IMR-90 (cell line): ENCODE results near the gene PROSER2. TPM values are rescaled to one million over a fixed set of nuclear protein-coding genes. Genes with fewer than 3 reads are reported as not detected.
A peak's percentile ranks its signal among the peaks of the same experiment; 100 is the strongest.

Experiments used
- ATAC-seq: fragments of 200-7000 bp; cut with Tn5 transposase; 2 replicates; pipeline ENCODE4 v1.9.1; 2020; ENCODE audit warnings: low read depth, mild to moderate bottlenecking, moderate library complexity
- BruUV-seq: library from RNA; stranded (reverse); fragments of 400-500 nt; replicated peaks from 2 replicates; lab custom pipeline; 2021; lab: Mats Ljungman, UMichigan
- CTCF ChIA-PET: fragments of 300-600 bp; formaldehyde crosslinking; extraction: SDS; loops from one replicate; lab custom pipeline; 2021; ENCODE audit warnings: antibody characterized with exemption; lab: Yijun Ruan, JAX
- POLR2A ChIA-PET: fragments of 300-600 bp; sonication (Branson Sonifier 250); formaldehyde crosslinking; loops from one replicate; lab custom pipeline; 2022; ENCODE audit warnings: antibody characterized with exemption; ENCODE audit not compliant: unreplicated experiment; lab: Charles Lee
- DNase-seq: peaks from one replicate; pipeline ENCODE4 v3.0.0; 2013
- H2AFZ ChIP-seq: replicated peaks from 2 replicates; pipeline ENCODE3; 2013; ENCODE audit warnings: low read length, mild to moderate bottlenecking; ENCODE audit not compliant: poor library complexity
- H2AK5ac ChIP-seq: 2 replicates; pipeline ENCODE4 v1.6.1; 2013; ENCODE audit warnings: low read depth, low read length, inconsistent platforms
- H2AK9ac ChIP-seq: replicated peaks from 2 replicates; pipeline ENCODE3; 2013; ENCODE audit warnings: mild to moderate bottlenecking, low read depth, low read length, moderate library complexity; ENCODE audit not compliant: poor library complexity
- H2BK120ac ChIP-seq: 2 replicates; pipeline ENCODE4 v1.6.1; 2013; ENCODE audit warnings: low read depth, low read length, inconsistent platforms
- H2BK15ac ChIP-seq: 3 replicates; pipeline ENCODE4 v1.6.1; 2013; ENCODE audit warnings: low read depth, low read length, inconsistent platforms
- H2BK20ac ChIP-seq: 2 replicates; pipeline ENCODE4 v1.6.1; 2013; ENCODE audit warnings: low read depth, mild to moderate bottlenecking, inconsistent platforms, low read length, moderate library complexity
- H2BK5ac ChIP-seq: 2 replicates; pipeline ENCODE4 v1.6.1; 2013; ENCODE audit warnings: mild to moderate bottlenecking, low read depth, low read length, inconsistent platforms; ENCODE audit not compliant: poor library complexity, severe bottlenecking
- H3K14ac ChIP-seq: replicated peaks from 2 replicates; pipeline ENCODE4 v1.6.1; 2013; ENCODE audit warnings: low read depth, low read length, inconsistent platforms
- H3K18ac ChIP-seq: 2 replicates; pipeline ENCODE4 v1.6.1; 2013; ENCODE audit warnings: low read depth, low read length, control low read depth
- H3K23ac ChIP-seq: 2 replicates; pipeline ENCODE4 v1.6.1; 2013; ENCODE audit warnings: low read depth, low read length, inconsistent platforms
- H3K27ac ChIP-seq: 2 replicates; pipeline ENCODE4 v1.5.1; 2013; ENCODE audit warnings: mild to moderate bottlenecking, control low read depth, low read length; ENCODE audit not compliant: insufficient read depth
- H3K27me3 ChIP-seq: 2 replicates; pipeline ENCODE4 v1.6.1; 2013; ENCODE audit warnings: low read length; ENCODE audit not compliant: control insufficient read depth, insufficient read depth
- H3K36me3 ChIP-seq: 2 replicates; pipeline ENCODE4 v1.6.1; 2013; ENCODE audit warnings: low read length, mixed read lengths; ENCODE audit not compliant: control insufficient read depth, insufficient read depth
- H3K4ac ChIP-seq: 2 replicates; pipeline ENCODE4 v1.6.1; 2013; ENCODE audit warnings: low read depth, low read length, inconsistent platforms
- H3K4me1 ChIP-seq: 2 replicates; pipeline ENCODE4 v1.6.1; 2013; ENCODE audit warnings: low read length, mixed read lengths; ENCODE audit not compliant: control insufficient read depth, insufficient read depth
- H3K4me2 ChIP-seq: 2 replicates; pipeline ENCODE4 v1.6.1; 2013; ENCODE audit warnings: low read depth, mild to moderate bottlenecking, control low read depth, low read length, moderate library complexity
- H3K4me3 ChIP-seq: 2 replicates; pipeline ENCODE4 v1.5.1; 2013; ENCODE audit warnings: low read depth, mild to moderate bottlenecking, control low read depth, low read length, moderate library complexity; ENCODE audit not compliant: insufficient read depth
- H3K56ac ChIP-seq: 2 replicates; pipeline ENCODE4 v1.6.1; 2013; ENCODE audit warnings: low read length, inconsistent platforms; ENCODE audit not compliant: insufficient read depth; ENCODE audit errors: extremely low read depth
- H3K79me1 ChIP-seq, 2 experiments: 2 replicates each; pipeline ENCODE4 v1.6.1; 2013; ENCODE audit warnings: low read length in 2 of 2, inconsistent platforms in 1 of 2, low read depth in 1 of 2
- H3K9ac ChIP-seq: 2 replicates; pipeline ENCODE4 v1.6.1; 2013; ENCODE audit warnings: low read depth, low read length, control low read depth
- H3K9me1 ChIP-seq: 2 replicates; pipeline ENCODE4 v1.6.1; 2013; ENCODE audit warnings: low read length, inconsistent platforms; ENCODE audit not compliant: insufficient read depth
- H3K9me3 ChIP-seq: 2 replicates; pipeline ENCODE4 v1.6.1; 2013; ENCODE audit warnings: low read length; ENCODE audit not compliant: control insufficient read depth, insufficient read depth
- H4K20me1 ChIP-seq: 2 replicates; pipeline ENCODE4 v1.6.1; 2013; ENCODE audit warnings: low read length, inconsistent platforms; ENCODE audit not compliant: insufficient read depth
- H4K5ac ChIP-seq: 2 replicates; pipeline ENCODE4 v1.6.1; 2013; ENCODE audit warnings: mild to moderate bottlenecking, low read depth, low read length, control low read depth
- H4K8ac ChIP-seq, 2 experiments: 2 replicates each; pipeline ENCODE4 v1.6.1; 2013; ENCODE audit warnings: low read depth in 2 of 2, low read length in 2 of 2, control low read depth in 1 of 2, inconsistent platforms in 1 of 2
- H4K91ac ChIP-seq: 2 replicates; pipeline ENCODE4 v1.6.1; 2013; ENCODE audit warnings: low read depth, low read length, inconsistent platforms; ENCODE audit not compliant: insufficient read depth
- CHD1 ChIP-seq: IDR thresholded peaks from 2 replicates; pipeline ENCODE4 v1.6.1; 2012; ENCODE audit warnings: low read depth, low read length, improper control_type of control experiment
- FOS ChIP-seq: fragments of 150-350 bp; IDR thresholded peaks from 2 replicates; pipeline ENCODE4 v1.6.1; 2016; ENCODE audit warnings: low read depth, low read length
- MAFK ChIP-seq: IDR thresholded peaks from 2 replicates; pipeline ENCODE4 v1.6.1; 2012; ENCODE audit warnings: low read depth, low read length, improper control_type of control experiment
- MAZ ChIP-seq: IDR thresholded peaks from 2 replicates; pipeline ENCODE4 v1.6.1; 2012; ENCODE audit warnings: low read depth, mild to moderate bottlenecking, low read length, improper control_type of control experiment, moderate library complexity, borderline replicate concordance
- MXI1 ChIP-seq: IDR thresholded peaks from 2 replicates; pipeline ENCODE4 v1.6.1; 2012; ENCODE audit warnings: low read depth, mild to moderate bottlenecking, low read length, moderate library complexity, borderline replicate concordance
- POLR2A ChIP-seq: IDR thresholded peaks from 2 replicates; pipeline ENCODE4 v1.6.1; 2012; ENCODE audit warnings: mild to moderate bottlenecking, low read depth, low read length
- RAD21 ChIP-seq: IDR thresholded peaks from 2 replicates; pipeline ENCODE4 v1.6.1; 2012; ENCODE audit warnings: low read length, improper control_type of control experiment
- RFX5 ChIP-seq: IDR thresholded peaks from 2 replicates; pipeline ENCODE4 v1.8.0; 2012; ENCODE audit warnings: low read depth, mild to moderate bottlenecking, low read length, moderate library complexity
- SMC3 ChIP-seq: fragments of 150-350 bp; IDR thresholded peaks from 2 replicates; pipeline ENCODE4 v1.6.1; 2016; ENCODE audit warnings: low read depth, mild to moderate bottlenecking, antibody characterized with exemption, low read length, moderate library complexity
- USF2 ChIP-seq: fragments of 150-350 bp; IDR thresholded peaks from 2 replicates; pipeline ENCODE4 v1.6.1; 2017; ENCODE audit warnings: mild to moderate bottlenecking, antibody characterized with exemption, low read length, low read depth
- WGBS, 2 experiments: methylation state at CpG; one replicate each; pipeline versions ENCODE4 v1.1.5 to v1.1.7; 2013; ENCODE audit warnings: missing lambda C conversion rate in 2 of 2; ENCODE audit not compliant: insufficient read length in 1 of 2; ENCODE audit errors: extremely low coverage in 2 of 2; 5-methylcytosine and 5-hydroxymethylcytosine counted together
- dilution Hi-C: fragments of 300-500 bp; cut with HindIII; formaldehyde crosslinking; loops from one replicate; pipeline ENCODE4 v1.14.3; 2018; ENCODE audit warnings: low sequenced_read_pairs; ENCODE audit not compliant: unreplicated experiment
- in situ Hi-C: fragments of 300-500 bp; cut with MboI; formaldehyde crosslinking; loops from 3 replicates; pipeline ENCODE4 v1.14.3; 2019; ENCODE audit warnings: low sequenced_read_pairs, inconsistent platforms, mixed read lengths
- intact Hi-C: fragments of 100-400 bp; cut with micrococcal nuclease; formaldehyde crosslinking; loops from 2 replicates; pipeline ENCODE4 v1.10.0; 2022
- polyA plus RNA-seq, 3 experiments: library from polyadenylated mRNA; depleted of rRNA; stranded (reverse); fragments of >200 nt; gene quantifications; 2 replicates each; pipeline ENCODE4 v1.2.3, GENCODE V29; 2012; ENCODE audit warnings: low replicate concordance in 1 of 3
- total RNA-seq: library from RNA; depleted of rRNA; stranded (reverse); fragments of >200 nt; gene quantifications from 2 replicates; pipeline ENCODE4 v1.2.3, GENCODE V29; 2012

PROSER2 gene
- total and polyA plus RNA-seq, 2 of the 4 experiments (the other 2 are of a cell fraction), result 1.4 to 2.0 TPM

- TF ChIP-seq USF2, result peak; percentile 5; the same call in 1 of the 2 replicates
Measured at GRCh38 chr10:11875494-11876281, 52.5 kb downstream of the PROSER2 start (continued).

- intact Hi-C loops, result no loop called here
Measured at GRCh38 chr10:11876324-11876723, 53.2 kb downstream of the PROSER2 start.

More at GRCh38 chr10:11876324-11876723, 53.2 kb downstream of the PROSER2 start:
- ChIA-PET CTCF (interaction anchor here (1.0 kb wide), 1 partner anchor 17 kb away, joined by 3 read pairs; no protein-coding TSS in a partner anchor), POLR2A (no interaction called here)
- H3K79me1 ChIP-seq, result no peaks in the 10 kb centered on the region
- H3K4me3 ChIP-seq, result no peak overlapping the region
- H4K5ac ChIP-seq, result peak overlapping the region; percentile 81
- H3K18ac ChIP-seq, result peak overlapping the region; percentile 84
- H4K8ac ChIP-seq, result peak overlapping the region; percentile 78 to 93
- H3K27me3 ChIP-seq, result no peaks in the 10 kb centered on the region
- H2AK9ac ChIP-seq, result peak overlapping the region; percentile 84
- no peaks in the 10 kb centered on the region for H4K20me1 ChIP-seq
- H3K23ac ChIP-seq, result peak overlapping the region; percentile 19; the same call in 1 of the 2 replicates
- peaks cover 24% of the 10 kb centered on the region for H3K9me1 ChIP-seq
- peak overlapping the region; percentile 90 for H2BK120ac ChIP-seq
- H3K4me1 ChIP-seq, result peaks cover 17% of the 10 kb centered on the region
- H2AFZ ChIP-seq, result peak overlapping the region; percentile 80
- H2BK15ac ChIP-seq, result peak overlapping the region; percentile 95; the same call in 2 of the 3 replicates
- H3K36me3 ChIP-seq, result no peaks in the 10 kb centered on the region
- in situ Hi-C loops (no loop called here), dilution Hi-C loops (no loop called here)
- H3K4me2 ChIP-seq, result no peak overlapping the region
- peak overlapping the region; percentile 7; the same call in 1 of the 2 replicates for H3K56ac ChIP-seq
- TF ChIP-seq CHD1, result no peak
- TF ChIP-seq MXI1, result no peak
- no peak for TF ChIP-seq RFX5
- no peak for TF ChIP-seq MAFK
- TF ChIP-seq SMC3, result no peak
- no peak for TF ChIP-seq MAZ
- TF ChIP-seq FOS, result no peak
- TF ChIP-seq RAD21, result no peak
- no peak for TF ChIP-seq USF2
- TF ChIP-seq POLR2A, result no peak
- peak overlapping the region; percentile 70; the same call in 1 of the 2 replicates for H3K27ac ChIP-seq
- peak overlapping the region; percentile 95 for H4K91ac ChIP-seq
- H3K9ac ChIP-seq, result no peak overlapping the region
- H3K9me3 ChIP-seq, result no peaks in the 10 kb centered on the region
- H2BK5ac ChIP-seq, result peak overlapping the region; percentile 72
- peak overlapping the region; percentile 96 for H2AK5ac ChIP-seq
- H2BK20ac ChIP-seq, result peak overlapping the region; percentile 83
- peak overlapping the region; percentile 91 for H3K4ac ChIP-seq
- 90% methylated on average over 2 of the region's 6 CpGs; no CpG with 5 or more reads in 1 of the 2 experiments for WGBS, 2 experiments
- H3K14ac ChIP-seq, result peak overlapping the region; percentile 58
- no TSS peak for BruUV-seq
- no peak for ATAC-seq
- DNase-seq, result no peak
